IPS DF 6.9 (cell line): Measurements from ENCODE around the gene SLC10A3.

ENCODE experiments used
- DNase-seq: peaks from one replicate; pipeline ENCODE4 v3.0.0-alpha.2; 2013; ENCODE audit warnings: low read depth, low spot score
- H3K27ac ChIP-seq: one replicate; pipeline ENCODE4 v1.5.1; 2013; ENCODE audit warnings: low read length, control low read depth
- H3K27me3 ChIP-seq: 2 replicates; pipeline ENCODE4 v1.6.1; 2013; ENCODE audit warnings: mild to moderate bottlenecking, low read length; ENCODE audit not compliant: control insufficient read depth, insufficient read depth
- H3K36me3 ChIP-seq: 2 replicates; pipeline ENCODE4 v1.6.1; 2013; ENCODE audit warnings: low read length; ENCODE audit not compliant: control insufficient read depth, insufficient read depth
- H3K4me1 ChIP-seq: 2 replicates; pipeline ENCODE4 v1.6.1; 2013; ENCODE audit warnings: low read length; ENCODE audit not compliant: control insufficient read depth, insufficient read depth
- H3K4me3 ChIP-seq: 2 replicates; pipeline ENCODE4 v1.5.1; 2013; ENCODE audit warnings: mild to moderate bottlenecking, low read length
- H3K9me3 ChIP-seq: 2 replicates; pipeline ENCODE4 v1.6.1; 2013; ENCODE audit warnings: low read length, inconsistent platforms; ENCODE audit not compliant: control insufficient read depth, insufficient read depth
- WGBS: extraction: QIAGEN DNeasy Blood & Tissue Kit; methylation state at CpG from one replicate; pipeline ENCODE4 v1.1.7; 2013; ENCODE audit warnings: mixed read lengths, missing lambda C conversion rate; ENCODE audit not compliant: insufficient read length, insufficient coverage; 5-methylcytosine and 5-hydroxymethylcytosine counted together

The SLC10A3 gene

GRCh38 chrX:154494715-154495114, 4.3 kb upstream of the SLC10A3 start:
- Histone ChIP-seq H3K4me3 (no peak overlapping the region), H3K4me1 (no peaks in the 10 kb centered on the region), H3K27ac (no peak overlapping the region), H3K27me3 (no peaks in the 10 kb centered on the region), H3K36me3 (no peaks in the 10 kb centered on the region), H3K9me3 (no peaks in the 10 kb centered on the region)
- DNase-seq, result no peak
- no CpG with 5 or more reads among the region's 3 CpGs for WGBS

DNA sequence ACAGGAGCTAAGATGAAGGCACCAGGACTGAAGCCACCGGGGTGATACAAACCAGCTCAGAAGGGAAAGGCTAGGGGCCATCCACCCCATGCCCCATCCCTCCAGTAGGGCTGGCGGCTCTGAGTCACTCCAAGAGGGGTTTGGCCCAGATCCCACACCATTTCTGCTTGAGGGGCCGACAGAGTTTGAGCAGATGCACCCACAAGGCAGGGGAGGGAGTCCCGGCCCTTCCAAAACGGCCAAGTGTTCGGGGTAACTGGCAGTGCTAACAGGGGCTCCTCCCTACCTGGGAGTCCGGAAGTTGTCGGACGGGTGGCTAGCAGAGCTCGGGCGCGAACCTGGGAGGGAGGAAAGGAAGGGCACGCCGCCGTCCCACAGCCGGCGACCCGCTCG, 412 bp downstream of the SLC10A3 start:
- Histone ChIP-seq H3K27me3 (no peaks in the 10 kb centered on the region), H3K4me1 (peaks cover 2% of the 10 kb centered on the region; the same call in 1 of the 2 replicates), H3K4me3 (peak overlapping the region; percentile 53; the same call in 1 of the 2 replicates), H3K9me3 (no peaks in the 10 kb centered on the region), H3K27ac (no peak overlapping the region), H3K36me3 (no peaks in the 10 kb centered on the region; the same call in 1 of the 2 replicates)
- no peak for DNase-seq
- no CpG with 5 or more reads among the region's 19 CpGs for WGBS

- Histone ChIP-seq H3K27me3 (no peaks in the 10 kb centered on the region), H3K4me3 (no peak overlapping the region), H3K27ac (no peak overlapping the region), H3K4me1 (peaks cover 2% of the 10 kb centered on the region; the same call in 1 of the 2 replicates), H3K9me3 (no peaks in the 10 kb centered on the region), H3K36me3 (peaks cover 3% of the 10 kb centered on the region; the same call in 1 of the 2 replicates)
- whole genome bisulfite sequencing, result no CpG with 5 or more reads among the region's 4 CpGs
- no peak for DNase-seq
These were observed 1.2 kb downstream of the SLC10A3 start for GRCh38 chrX:154489182-154489581.

DNA sequence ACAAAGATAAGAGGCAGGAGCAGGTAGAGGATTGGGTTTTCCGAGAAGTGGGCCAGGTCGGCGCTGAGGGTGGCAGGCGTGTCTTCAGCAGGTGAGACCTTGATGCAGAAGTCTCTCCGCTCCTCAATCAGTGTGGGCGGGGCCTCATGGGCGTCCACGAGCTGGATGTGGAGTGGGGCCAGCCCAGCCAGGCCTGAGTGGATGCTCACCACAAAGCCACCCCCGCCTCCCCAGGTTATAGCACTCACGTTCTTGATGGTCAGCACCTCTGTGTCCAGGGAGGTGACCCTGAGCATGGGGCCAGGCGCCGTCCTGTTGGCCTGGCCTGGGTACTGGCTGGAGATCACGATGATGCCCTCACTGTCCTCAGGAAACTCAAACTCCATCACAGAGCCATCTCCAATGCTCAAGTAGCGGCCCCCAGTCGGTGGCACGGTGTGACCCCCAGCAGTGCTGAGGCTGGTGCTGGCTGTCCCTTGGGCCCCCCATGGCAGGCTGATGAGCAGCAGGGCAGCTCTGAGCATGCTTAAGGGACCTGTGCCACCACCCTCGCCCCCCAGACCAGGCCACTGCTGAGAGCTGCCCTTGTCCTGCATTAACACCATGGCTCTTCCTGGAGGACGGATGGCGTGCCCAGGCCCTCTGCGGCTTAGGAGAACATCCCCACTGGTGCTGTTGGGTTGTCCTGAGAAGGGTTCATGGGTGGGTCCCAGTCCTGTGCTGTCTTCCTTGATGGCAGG, 1.9 kb downstream of the SLC10A3 start:
- no CpG with 5 or more reads among the region's 20 CpGs for WGBS
- Histone ChIP-seq H3K9me3 (no peaks in the 10 kb centered on the region), H3K4me1 (peaks cover 2% of the 10 kb centered on the region; the same call in 1 of the 2 replicates), H3K36me3 (peaks cover 3% of the 10 kb centered on the region; the same call in 1 of the 2 replicates), H3K4me3 (no peak overlapping the region), H3K27me3 (no peaks in the 10 kb centered on the region), H3K27ac (no peak overlapping the region)
- no peak for DNase-seq

GRCh38 chrX:154487518-154488290, 2.7 kb downstream of the SLC10A3 start:
- no CpG with 5 or more reads among the region's 28 CpGs for WGBS
- H3K4me3 ChIP-seq, result no peak overlapping the region
- no peak overlapping the region for H3K27ac ChIP-seq

GRCh38 chrX:154486396-154487207, 3.8 kb downstream of the SLC10A3 start, which contains the start of gene UBL4A:
TSS of gene UBL4A (minus strand) at chrX:154486615. CDS start at chrX:154486584, 31 bp downstream.
- no CpG with 5 or more reads among the region's 95 CpGs for WGBS
- H3K27me3 ChIP-seq, result no peaks in the 10 kb centered on the region
- no peak within 1 kb of the TSS for H3K27ac ChIP-seq
- peaks cover 2% of the 10 kb centered on the region; the same call in 1 of the 2 replicates for H3K4me1 ChIP-seq
- no peaks in the 10 kb centered on the region for H3K9me3 ChIP-seq
- peak within 1 kb of the TSS; percentile 88; the same call in 1 of the 2 replicates for H3K4me3 ChIP-seq
- H3K36me3 ChIP-seq, result peaks cover 3% of the 10 kb centered on the region; the same call in 1 of the 2 replicates
- DNase-seq, result no peak

More at GRCh38 chrX:154487518-154488290, 2.7 kb downstream of the SLC10A3 start:
- DNase-seq, result no peak
- Histone ChIP-seq H3K9me3 (no peaks in the 10 kb centered on the region), H3K27me3 (no peaks in the 10 kb centered on the region), H3K36me3 (peaks cover 3% of the 10 kb centered on the region; the same call in 1 of the 2 replicates), H3K4me1 (peaks cover 2% of the 10 kb centered on the region; the same call in 1 of the 2 replicates)

DNA sequence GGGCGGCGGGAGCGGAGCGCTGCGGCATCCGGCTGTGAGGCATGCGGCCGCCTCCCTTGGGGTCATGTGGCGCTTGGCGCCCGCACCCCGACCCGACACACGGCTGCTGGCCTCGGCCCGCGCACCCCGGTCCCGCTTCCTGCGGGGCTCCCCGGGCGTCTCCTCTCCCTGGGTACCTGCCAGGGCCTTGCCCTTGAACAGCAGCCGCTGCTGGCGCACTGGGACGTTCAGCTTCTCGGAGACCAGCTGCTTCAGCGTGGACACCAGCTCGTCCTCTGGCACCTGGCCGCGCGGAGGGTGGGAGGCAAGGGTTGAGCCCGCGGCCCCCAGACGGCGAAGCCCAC, 4.4 kb downstream of the SLC10A3 start:
- DNase-seq, result no peak
- peak overlapping the region; percentile 88; the same call in 1 of the 2 replicates for H3K4me3 ChIP-seq
- no peaks in the 10 kb centered on the region for H3K9me3 ChIP-seq
- H3K27ac ChIP-seq, result no peak overlapping the region
- no CpG with 5 or more reads among the region's 35 CpGs for WGBS
- H3K4me1 ChIP-seq, result peaks cover 2% of the 10 kb centered on the region; the same call in 1 of the 2 replicates
- peaks cover 3% of the 10 kb centered on the region; the same call in 1 of the 2 replicates for H3K36me3 ChIP-seq
- H3K27me3 ChIP-seq, result no peaks in the 10 kb centered on the region

- peaks cover 2% of the 10 kb centered on the region; the same call in 1 of the 2 replicates for H3K4me1 ChIP-seq
These were observed 5.0 kb downstream of the SLC10A3 start for GRCh38 chrX:154485150-154486051.

More at GRCh38 chrX:154485150-154486051, 5.0 kb downstream of the SLC10A3 start:
- Histone ChIP-seq H3K4me3 (peak overlapping the region; percentile 88; the same call in 1 of the 2 replicates), H3K9me3 (no peaks in the 10 kb centered on the region), H3K36me3 (peaks cover 3% of the 10 kb centered on the region; the same call in 1 of the 2 replicates), H3K27me3 (no peaks in the 10 kb centered on the region), H3K27ac (no peak overlapping the region)
- WGBS, result no CpG with 5 or more reads among the region's 35 CpGs
- DNase-seq, result no peak
